MM.1S (cell line): ENCODE measurements around the gene TUBA1A.
"Not testable (repeated sequence)": the region's sequence is repeated elsewhere in the genome, so short reads cannot be mapped to it uniquely, and the experiment has no call there.

Experiments used
- DNase-seq: peaks from one replicate; pipeline ENCODE4 v3.0.0-alpha.2; 2015
- H2AFZ ChIP-seq: fragments of 300-600 bp; sonication (generic); 2 replicates; pipeline ENCODE4 v1.6.0; 2016; ENCODE audit warnings: antibody characterized with exemption, low read length
- H3F3A ChIP-seq: fragments of 300-600 bp; sonication (generic); 2 replicates; pipeline ENCODE4 v1.6.1; 2016; ENCODE audit warnings: mild to moderate bottlenecking, antibody characterized with exemption, low read length, moderate library complexity, mixed read lengths; ENCODE audit not compliant: insufficient read depth
- H3K27ac ChIP-seq: fragments of 300-600 bp; sonication (generic); 2 replicates; pipeline ENCODE4 v1.5.1; 2016; ENCODE audit warnings: mild to moderate bottlenecking, low read length
- H3K27me3 ChIP-seq: fragments of 300-600 bp; sonication (generic); replicated peaks from 2 replicates; pipeline ENCODE4 v1.6.0; 2016; ENCODE audit warnings: low read length; ENCODE audit not compliant: insufficient read depth
- H3K36me3 ChIP-seq: fragments of 300-600 bp; sonication (generic); replicated peaks from 2 replicates; pipeline ENCODE4 v1.6.1; 2016; ENCODE audit warnings: mild to moderate bottlenecking, low read length, mixed read lengths; ENCODE audit not compliant: insufficient read depth
- H3K4me1 ChIP-seq: fragments of 300-600 bp; sonication (generic); 2 replicates; pipeline ENCODE4 v1.6.1; 2016; ENCODE audit warnings: low read length, mixed read lengths
- H3K4me2 ChIP-seq: fragments of 300-600 bp; sonication (generic); 2 replicates; pipeline ENCODE4 v1.6.0; 2016; ENCODE audit warnings: low read depth, low read length
- H3K4me3 ChIP-seq: fragments of 300-600 bp; sonication (generic); 2 replicates; pipeline ENCODE4 v1.5.1; 2016; ENCODE audit warnings: low read length, mixed read lengths
- H3K79me2 ChIP-seq: fragments of 300-600 bp; sonication (generic); 2 replicates; pipeline ENCODE4 v1.6.1; 2016; ENCODE audit warnings: mixed run types, low read length, mixed read lengths
- H3K9ac ChIP-seq: fragments of 300-600 bp; sonication (generic); 2 replicates; pipeline ENCODE4 v1.6.1; 2016; ENCODE audit warnings: low read length, mixed read lengths
- H3K9me2 ChIP-seq: fragments of 300-600 bp; sonication (generic); replicated peaks from 2 replicates; pipeline ENCODE4 v1.6.1; 2016; ENCODE audit warnings: mild to moderate bottlenecking, low read length, mixed read lengths; ENCODE audit not compliant: insufficient read depth
- H3K9me3 ChIP-seq: fragments of 300-600 bp; sonication (generic); replicated peaks from 2 replicates; pipeline ENCODE4 v1.6.1; 2016; ENCODE audit warnings: mild to moderate bottlenecking, low read length, mixed read lengths; ENCODE audit not compliant: insufficient read depth
- H4K20me1 ChIP-seq: fragments of 300-600 bp; sonication (generic); 2 replicates; pipeline ENCODE4 v1.6.1; 2016; ENCODE audit warnings: mild to moderate bottlenecking, low read length, moderate library complexity, mixed read lengths; ENCODE audit not compliant: insufficient read depth
- EZH2 ChIP-seq: fragments of 300-600 bp; sonication (generic); optimal IDR thresholded peaks from 2 replicates; pipeline ENCODE3; 2017; ENCODE audit warnings: low read depth, mild to moderate bottlenecking, antibody characterized with exemption, low read length, mixed read lengths
- EZH2phosphoT487 ChIP-seq: fragments of 300-600 bp; sonication (generic); IDR thresholded peaks from 2 replicates; pipeline ENCODE4 v1.6.1; 2018; ENCODE audit warnings: antibody characterized with exemption, low read length
- TF ChIP-seq, protein P1 (sequence below): fragments of 300-600 bp; sonication (generic); IDR thresholded peaks from 2 replicates; pipeline ENCODE4 v1.5.1; 2016; ENCODE audit warnings: antibody characterized with exemption, low read length, mixed read lengths

The TUBA1A gene

DNA sequence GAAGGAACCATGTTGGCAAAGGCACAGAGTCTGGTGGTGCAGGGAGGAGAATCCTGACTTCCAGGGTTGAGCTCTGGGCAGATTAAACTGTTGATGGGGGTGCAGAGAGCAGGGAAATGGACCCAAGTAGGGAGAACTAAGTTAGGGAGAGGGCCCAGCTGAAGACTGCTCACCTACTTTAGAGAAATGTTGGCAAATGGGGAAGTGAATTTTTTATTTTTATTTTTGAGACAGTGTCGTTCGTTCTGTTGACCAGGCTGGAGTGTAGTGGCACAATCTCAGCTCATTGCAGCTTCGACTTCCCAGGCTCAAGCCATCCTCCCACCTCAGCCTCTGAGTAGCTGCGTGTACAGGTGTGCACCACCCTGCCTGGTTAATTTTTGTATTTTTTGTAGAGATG lies 32.1 kb upstream of the TUBA1A start:
- Histone ChIP-seq H2AFZ (no peak overlapping the region), H3K4me2 (no peak overlapping the region), H3K9ac (no peak overlapping the region), H3K9me3 (no peaks in the 10 kb centered on the region), H3K4me1 (no peaks in the 10 kb centered on the region), H3F3A (no peaks in the 10 kb centered on the region), H3K79me2 (no peaks in the 10 kb centered on the region), H3K4me3 (no peak overlapping the region), H3K9me2 (no peaks in the 10 kb centered on the region), H3K27me3 (no peaks in the 10 kb centered on the region), H4K20me1 (no peaks in the 10 kb centered on the region), H3K36me3 (no peaks in the 10 kb centered on the region), H3K27ac (no peak overlapping the region)
- no peak for DNase-seq
- TF ChIP-seq EZH2phosphoT487 (no peak), EZH2 (no peak)
- TF ChIP-seq, protein P1, sequence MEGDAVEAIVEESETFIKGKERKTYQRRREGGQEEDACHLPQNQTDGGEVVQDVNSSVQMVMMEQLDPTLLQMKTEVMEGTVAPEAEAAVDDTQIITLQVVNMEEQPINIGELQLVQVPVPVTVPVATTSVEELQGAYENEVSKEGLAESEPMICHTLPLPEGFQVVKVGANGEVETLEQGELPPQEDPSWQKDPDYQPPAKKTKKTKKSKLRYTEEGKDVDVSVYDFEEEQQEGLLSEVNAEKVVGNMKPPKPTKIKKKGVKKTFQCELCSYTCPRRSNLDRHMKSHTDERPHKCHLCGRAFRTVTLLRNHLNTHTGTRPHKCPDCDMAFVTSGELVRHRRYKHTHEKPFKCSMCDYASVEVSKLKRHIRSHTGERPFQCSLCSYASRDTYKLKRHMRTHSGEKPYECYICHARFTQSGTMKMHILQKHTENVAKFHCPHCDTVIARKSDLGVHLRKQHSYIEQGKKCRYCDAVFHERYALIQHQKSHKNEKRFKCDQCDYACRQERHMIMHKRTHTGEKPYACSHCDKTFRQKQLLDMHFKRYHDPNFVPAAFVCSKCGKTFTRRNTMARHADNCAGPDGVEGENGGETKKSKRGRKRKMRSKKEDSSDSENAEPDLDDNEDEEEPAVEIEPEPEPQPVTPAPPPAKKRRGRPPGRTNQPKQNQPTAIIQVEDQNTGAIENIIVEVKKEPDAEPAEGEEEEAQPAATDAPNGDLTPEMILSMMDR, result no peak

DNA sequence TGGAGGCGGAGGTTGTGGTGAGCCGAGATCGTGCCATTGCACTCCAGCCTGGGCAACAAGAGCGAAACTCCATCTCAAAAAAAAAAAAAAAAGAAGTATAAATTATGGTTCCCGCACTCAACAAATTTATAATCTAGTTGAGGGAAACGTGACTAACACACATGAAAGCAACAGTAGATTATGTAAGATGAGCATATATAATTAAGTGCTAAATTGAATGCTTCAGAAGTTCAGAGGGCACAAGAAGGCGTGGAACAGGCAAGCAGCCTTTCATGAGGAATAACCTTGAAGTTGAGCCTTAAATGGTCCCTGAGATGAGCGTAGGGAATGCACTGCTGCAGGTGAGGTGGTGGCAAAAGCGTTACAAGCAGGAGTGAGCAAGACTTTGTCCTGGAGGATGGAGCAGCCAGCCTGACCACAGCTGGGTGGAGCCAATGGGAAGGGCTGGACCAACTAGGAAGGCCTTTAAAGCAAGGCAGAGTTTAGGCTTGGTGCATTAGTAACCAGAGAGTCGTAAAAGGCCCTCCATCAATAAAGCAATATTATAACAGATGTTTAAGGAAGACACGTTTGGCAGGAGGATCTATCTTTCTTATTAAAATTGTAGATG lies 30.6 kb upstream of the TUBA1A start:
- TF ChIP-seq, protein P1, result no peak
- TF ChIP-seq EZH2phosphoT487, result no peak
- no peak for TF ChIP-seq EZH2
- Histone ChIP-seq H3K9ac (no peak overlapping the region), H3K9me2 (no peaks in the 10 kb centered on the region), H3K4me2 (no peak overlapping the region), H3K36me3 (no peaks in the 10 kb centered on the region), H3F3A (no peaks in the 10 kb centered on the region), H3K4me3 (no peak overlapping the region), H4K20me1 (no peaks in the 10 kb centered on the region), H3K9me3 (no peaks in the 10 kb centered on the region), H3K27ac (no peak overlapping the region), H2AFZ (no peak overlapping the region), H3K27me3 (no peaks in the 10 kb centered on the region), H3K79me2 (no peaks in the 10 kb centered on the region), H3K4me1 (no peaks in the 10 kb centered on the region)
- no peak for DNase-seq

DNA sequence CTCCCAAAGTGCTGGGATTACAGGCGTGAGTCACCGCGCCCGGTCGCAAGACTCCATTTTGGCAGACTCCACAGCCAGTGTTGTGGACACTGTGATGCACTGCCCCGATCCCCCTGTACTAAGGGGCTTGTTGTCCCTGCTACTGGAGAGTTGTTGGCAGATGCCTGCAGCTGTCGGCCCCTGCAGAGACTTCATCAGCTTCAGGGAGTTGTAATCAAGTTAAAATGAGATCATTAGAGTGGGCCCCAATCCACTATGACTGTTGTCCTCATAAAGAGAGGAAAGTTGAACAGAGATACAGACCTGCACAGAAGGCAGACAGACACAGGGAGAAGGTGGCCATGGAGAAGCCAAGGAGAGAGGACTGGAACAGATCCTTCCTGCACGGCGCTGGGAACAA lies 23.7 kb upstream of the TUBA1A start:
- H3K9me2 ChIP-seq, result no peaks in the 10 kb centered on the region
- no peak overlapping the region for H3K4me3 ChIP-seq
- H3K27ac ChIP-seq, result no peak overlapping the region
- H2AFZ ChIP-seq, result no peak overlapping the region
- TF ChIP-seq EZH2 (no peak), EZH2phosphoT487 (no peak)
- TF ChIP-seq, protein P1, result no peak
- no peaks in the 10 kb centered on the region for H3K4me1 ChIP-seq
- no peaks in the 10 kb centered on the region for H3K79me2 ChIP-seq
- no peaks in the 10 kb centered on the region for H3K36me3 ChIP-seq
- no peak overlapping the region for H3K9ac ChIP-seq
- no peaks in the 10 kb centered on the region for H3K9me3 ChIP-seq
- no peaks in the 10 kb centered on the region for H4K20me1 ChIP-seq
- no peaks in the 10 kb centered on the region for H3F3A ChIP-seq
- H3K27me3 ChIP-seq, result no peaks in the 10 kb centered on the region
- DNase-seq, result no peak
- no peak overlapping the region for H3K4me2 ChIP-seq

DNA sequence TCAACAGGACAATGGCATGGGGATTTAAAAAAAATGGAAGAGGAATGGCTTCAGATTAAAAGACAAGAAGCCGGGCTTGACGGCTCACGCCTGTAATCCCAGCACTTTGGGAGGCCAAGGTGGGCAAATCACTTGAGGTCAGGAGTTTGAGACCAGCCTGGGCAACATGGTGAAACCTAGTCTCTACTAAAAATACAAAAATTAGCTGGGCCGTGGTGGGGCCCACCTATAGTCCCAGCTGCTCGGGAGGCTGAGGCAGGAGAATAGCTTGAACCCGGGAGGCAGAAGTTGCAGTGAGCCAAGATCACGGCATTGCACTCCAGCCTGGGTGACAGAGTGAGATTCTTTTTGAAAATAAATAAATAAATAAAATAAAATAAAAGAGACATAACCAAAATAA lies 21.8 kb upstream of the TUBA1A start:
- H3K27ac ChIP-seq, H3K9me3 ChIP-seq, H3K4me2 ChIP-seq, H3K36me3 ChIP-seq, DNase-seq, H2AFZ ChIP-seq, H3K4me1 ChIP-seq, H3F3A ChIP-seq, H3K9ac ChIP-seq, H3K4me3 ChIP-seq, H3K27me3 ChIP-seq, H4K20me1 ChIP-seq, H3K79me2 ChIP-seq, H3K9me2 ChIP-seq: not testable (repeated sequence)
